ENCODE measurements around the gene GAGE2A.
"Not testable (repeated sequence)": the region's sequence is repeated elsewhere in the genome, so short reads cannot be mapped to it uniquely, and the experiment has no call there.

GAGE2A gene

GRCh38 chrX:49589196-49589595 lies at the start of gene GAGE2A:
Gene GAGE2A (plus strand): TSS chrX:49589496. CDS start chrX:49590651, 1,155 bp downstream.
- POLR2A ChIA-PET; CTCF ChIA-PET; DNase-seq (ENCODE audit: extremely low spot score): not testable (repeated sequence)

- CTCF ChIA-PET; DNase-seq (ENCODE audit: extremely low spot score); POLR2A ChIA-PET: not testable (repeated sequence)
Observed at GRCh38 chrX:49541433-49541832, 47.9 kb upstream of the GAGE2A start, which contains the start of gene GAGE12D. Gene GAGE12D (plus strand): TSS chrX:49541733. CDS start chrX:49542888, 1,155 bp downstream.

- POLR2A ChIA-PET; CTCF ChIA-PET; DNase-seq (ENCODE audit: extremely low spot score): not testable (repeated sequence)
Observed at GRCh38 chrX:49550989-49551388, 38.3 kb upstream of the GAGE2A start, which contains the start of gene GAGE12E. Gene GAGE12E (plus strand): TSS chrX:49551289. CDS start chrX:49552444, 1,155 bp downstream.

- DNase-seq (ENCODE audit: extremely low spot score); CTCF ChIA-PET; POLR2A ChIA-PET: not testable (repeated sequence)
Observed at GRCh38 chrX:49560542-49560941, 28.8 kb upstream of the GAGE2A start, which contains the start of gene GAGE12F. Gene GAGE12F (plus strand): TSS chrX:49560842. CDS start chrX:49561997, 1,155 bp downstream.

GRCh38 chrX:49568728-49569127 lies 20.6 kb upstream of the GAGE2A start:
- POLR2A ChIA-PET, CTCF ChIA-PET: not testable (repeated sequence)

GRCh38 chrX:49569152-49569551 lies 20.1 kb upstream of the GAGE2A start:
- CTCF ChIA-PET; DNase-seq (ENCODE audit: extremely low spot score); POLR2A ChIA-PET: not testable (repeated sequence)

More at GRCh38 chrX:49568728-49569127, 20.6 kb upstream of the GAGE2A start:
- DNase-seq (ENCODE audit: extremely low spot score), result not testable (repeated sequence)

GRCh38 chrX:49570100-49570499 lies 19.2 kb upstream of the GAGE2A start, which contains the start of gene GAGE12G:
Gene GAGE12G (plus strand): TSS chrX:49570400. CDS start chrX:49571555, 1,155 bp downstream.
- CTCF ChIA-PET; DNase-seq (ENCODE audit: extremely low spot score); POLR2A ChIA-PET: not testable (repeated sequence)

- DNase-seq (ENCODE audit: extremely low spot score); CTCF ChIA-PET; POLR2A ChIA-PET: not testable (repeated sequence)
Observed at GRCh38 chrX:49579649-49580048, 9.6 kb upstream of the GAGE2A start, which contains the start of gene GAGE12H. Gene GAGE12H (plus strand): TSS chrX:49579949. CDS start chrX:49581104, 1,155 bp downstream.

- POLR2A ChIA-PET; DNase-seq (ENCODE audit: extremely low spot score); CTCF ChIA-PET: not testable (repeated sequence)
Observed at GRCh38 chrX:49589769-49590478, 628 bp downstream of the GAGE2A start.

- DNase-seq (ENCODE audit: extremely low spot score); POLR2A ChIA-PET; CTCF ChIA-PET: not testable (repeated sequence)
Observed at GRCh38 chrX:49590488-49590887, 1.2 kb downstream of the GAGE2A start.

GRCh38 chrX:49598720-49599119 lies 9.4 kb downstream of the GAGE2A start, which contains the start of gene GAGE1:
Gene GAGE1 (plus strand): TSS chrX:49599020. CDS start chrX:49600175, 1,155 bp downstream.
- POLR2A ChIA-PET; CTCF ChIA-PET; DNase-seq (ENCODE audit: extremely low spot score): not testable (repeated sequence)

GRCh38 chrX:49610718-49611310 lies 21.5 kb downstream of the GAGE2A start:
- POLR2A ChIA-PET, result no interaction called here
- CTCF ChIA-PET, result no interaction called here
- TF ChIP-seq CTCF (IDR thresholded peaks at IDR 0.05; ENCODE audit: control extremely low read depth, extremely low read depth, low read depth, missing control alignments), result no peak
- no peak for DNase-seq (ENCODE audit: extremely low spot score)

GRCh38 chrX:49618574-49618973 lies 29.3 kb downstream of the GAGE2A start:
- ChIA-PET CTCF (no interaction called here), POLR2A (no interaction called here)

More at GRCh38 chrX:49618574-49618973, 29.3 kb downstream of the GAGE2A start:
- no peak for DNase-seq (ENCODE audit: extremely low spot score)
- TF ChIP-seq CTCF (IDR thresholded peaks at IDR 0.05; ENCODE audit: control extremely low read depth, extremely low read depth, low read depth, missing control alignments), result no peak
